RWPE1 (cell line): ENCODE measurements around the gene EXT2.
A peak's percentile ranks its signal among the peaks of the same experiment; 100 is the strongest.

Experiments
- CTCF ChIA-PET: fragments of 350-600 bp; sonication (Branson Sonifier 250); formaldehyde crosslinking; extraction: SDS; loops from one replicate; lab custom pipeline; 2021; lab: Yijun Ruan, JAX
- POLR2A ChIA-PET: fragments of 400-600 bp; formaldehyde crosslinking; extraction: SDS; loops from one replicate; lab custom pipeline; 2020; ENCODE audit warnings: antibody characterized with exemption; ENCODE audit not compliant: low non-redundant PET; lab: Yijun Ruan, JAX
- DNase-seq: peaks from one replicate; pipeline ENCODE4 v3.0.0; 2012; ENCODE audit warnings: low spot score
- H3K27ac ChIP-seq: fragments of 450-650 bp; 2 replicates; pipeline ENCODE4 v1.5.1; 2017
- TF ChIP-seq, protein P1 (sequence below): fragments of 450-650 bp; conservative IDR thresholded peaks from 2 replicates; pipeline ENCODE4 v1.5.1; 2017; ENCODE audit warnings: low read depth, mild to moderate bottlenecking

EXT2 gene

DNA sequence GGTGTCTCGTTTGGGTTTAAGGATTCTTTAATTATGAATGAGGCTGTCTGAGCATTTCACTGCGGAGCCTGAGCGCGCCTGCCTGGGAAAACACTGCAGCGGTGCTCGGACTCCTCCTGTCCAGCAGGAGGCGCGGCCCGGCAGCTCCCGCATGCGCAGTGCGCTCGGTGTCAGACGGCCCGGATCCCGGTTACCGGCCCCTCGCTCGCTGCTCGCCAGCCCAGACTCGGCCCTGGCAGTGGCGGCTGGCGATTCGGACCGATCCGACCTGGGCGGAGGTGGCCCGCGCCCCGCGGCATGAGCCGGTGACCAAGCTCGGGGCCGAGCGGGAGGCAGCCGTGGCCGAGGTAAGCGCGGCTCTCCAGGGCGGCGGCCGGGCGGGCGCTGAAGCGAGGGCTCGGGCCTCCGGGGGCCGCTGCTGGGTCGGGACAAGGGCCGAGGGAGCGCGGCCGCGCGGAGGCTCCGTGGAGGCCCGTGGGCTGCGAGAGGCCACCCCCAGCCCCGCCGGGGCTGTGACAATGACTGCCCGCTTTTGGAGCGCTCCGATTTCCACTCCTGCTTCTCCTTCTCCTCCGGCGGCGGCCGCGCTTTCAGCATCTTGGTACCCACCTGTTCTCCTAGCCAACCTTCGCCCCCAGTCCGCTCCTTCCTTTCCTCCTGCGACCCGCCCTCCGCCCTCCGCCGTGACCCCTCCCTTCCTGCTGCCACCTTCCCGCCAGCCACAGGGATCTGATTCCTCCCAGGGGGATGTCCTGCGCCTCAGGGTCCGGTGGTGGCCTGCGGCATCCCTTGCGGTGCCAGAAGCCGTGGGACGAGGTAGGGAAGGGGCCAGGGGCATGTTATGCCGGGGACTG, at the start of gene EXT2:
Gene EXT2, plus strand, starts transcription at position 173 of the 854 bp plus-strand sequence. CDS start 12,035 bp downstream, outside the sequence.
- peak; percentile 92 for DNase-seq
- ChIA-PET POLR2A (no interaction called here), CTCF (interaction anchor here (0.6 to 2.4 kb wide), 9 partner anchors 9 to 675 kb away, joined by 3 to 14 read pairs (median 4); partner anchors contain the start of gene ACCS)
- TF ChIP-seq, protein P1, sequence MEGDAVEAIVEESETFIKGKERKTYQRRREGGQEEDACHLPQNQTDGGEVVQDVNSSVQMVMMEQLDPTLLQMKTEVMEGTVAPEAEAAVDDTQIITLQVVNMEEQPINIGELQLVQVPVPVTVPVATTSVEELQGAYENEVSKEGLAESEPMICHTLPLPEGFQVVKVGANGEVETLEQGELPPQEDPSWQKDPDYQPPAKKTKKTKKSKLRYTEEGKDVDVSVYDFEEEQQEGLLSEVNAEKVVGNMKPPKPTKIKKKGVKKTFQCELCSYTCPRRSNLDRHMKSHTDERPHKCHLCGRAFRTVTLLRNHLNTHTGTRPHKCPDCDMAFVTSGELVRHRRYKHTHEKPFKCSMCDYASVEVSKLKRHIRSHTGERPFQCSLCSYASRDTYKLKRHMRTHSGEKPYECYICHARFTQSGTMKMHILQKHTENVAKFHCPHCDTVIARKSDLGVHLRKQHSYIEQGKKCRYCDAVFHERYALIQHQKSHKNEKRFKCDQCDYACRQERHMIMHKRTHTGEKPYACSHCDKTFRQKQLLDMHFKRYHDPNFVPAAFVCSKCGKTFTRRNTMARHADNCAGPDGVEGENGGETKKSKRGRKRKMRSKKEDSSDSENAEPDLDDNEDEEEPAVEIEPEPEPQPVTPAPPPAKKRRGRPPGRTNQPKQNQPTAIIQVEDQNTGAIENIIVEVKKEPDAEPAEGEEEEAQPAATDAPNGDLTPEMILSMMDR, result peak; percentile 92
- H3K27ac ChIP-seq, result peak within 1 kb of the TSS; percentile 79

DNA sequence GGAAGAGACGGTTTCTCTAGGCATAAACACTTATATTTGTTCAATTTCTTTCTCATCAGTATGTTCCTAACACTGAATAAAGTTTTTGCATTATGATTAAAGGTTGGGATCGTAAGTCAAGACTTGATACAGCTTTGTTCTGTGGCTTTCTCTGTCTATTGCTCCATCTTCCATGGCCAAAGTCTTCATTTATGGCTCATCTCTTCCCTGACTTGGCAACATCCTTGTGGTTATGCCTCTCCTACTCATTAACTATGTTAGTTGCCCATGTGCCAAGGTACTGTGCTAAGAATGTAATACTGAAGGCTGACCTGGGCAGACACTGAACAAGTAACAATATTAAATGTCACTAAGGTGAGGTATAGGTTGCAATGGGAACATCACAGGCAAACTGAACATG, 49.3 kb upstream of the EXT2 start:
- POLR2A ChIA-PET, result no interaction called here
- CTCF ChIA-PET, result no interaction called here
- no peak overlapping the region for H3K27ac ChIP-seq
- DNase-seq, result no peak
- TF ChIP-seq, protein P1, result no peak

DNA sequence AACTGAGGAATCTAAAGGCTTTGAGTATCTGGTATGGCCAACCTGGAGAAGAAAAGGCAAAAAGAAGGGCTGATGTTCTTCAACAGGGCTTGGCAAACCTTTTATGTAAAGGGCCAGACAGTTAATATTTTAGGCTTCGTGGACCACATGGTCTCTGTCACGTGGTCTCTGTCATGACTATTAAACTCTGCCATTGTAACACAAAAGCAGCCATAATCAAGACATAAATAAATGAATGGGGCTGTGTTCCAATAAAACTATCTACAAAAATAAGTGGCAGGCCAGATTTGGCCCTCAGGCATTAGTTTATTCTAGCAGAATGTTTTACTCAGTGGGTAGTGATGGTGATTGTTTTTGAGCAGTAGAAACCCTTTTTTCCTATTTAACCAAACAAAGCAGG, 48.2 kb upstream of the EXT2 start:
- ChIA-PET POLR2A (no interaction called here), CTCF (no interaction called here)
- TF ChIP-seq, protein P1, result no peak
- no peak for DNase-seq
- H3K27ac ChIP-seq, result no peak overlapping the region

DNA sequence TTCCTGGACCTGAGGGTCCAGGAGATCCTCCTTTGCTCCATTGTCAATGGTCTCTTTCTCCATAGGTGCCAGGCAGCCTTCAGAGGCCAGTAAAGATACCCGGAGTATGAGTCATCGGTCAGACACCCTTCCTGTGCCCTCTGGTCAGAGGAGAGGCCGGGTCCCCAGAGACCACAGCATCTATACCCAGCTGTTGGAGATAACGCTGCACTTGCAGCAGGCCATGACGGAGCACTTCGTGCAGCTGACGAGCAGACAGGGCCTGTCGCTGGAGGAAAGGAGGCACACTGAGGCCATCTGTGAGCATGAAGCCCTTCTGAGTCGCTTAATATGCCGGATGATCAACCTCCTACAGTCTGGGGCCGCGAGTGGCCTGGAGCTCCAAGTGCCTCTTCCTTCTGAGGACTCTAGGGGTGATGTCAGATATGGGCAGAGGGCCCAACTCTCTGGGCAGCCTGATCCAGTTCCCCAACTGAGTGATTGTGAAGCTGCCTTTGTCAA, 47.5 kb upstream of the EXT2 start, which contains the start of gene ACCSL:
Gene ACCSL, plus strand, starts transcription at position 51 of the 501 bp plus-strand sequence. Its CDS starts 56 bp downstream, at position 107.
- H3K27ac ChIP-seq, result no peak within 1 kb of the TSS
- TF ChIP-seq, protein P1, result no peak
- POLR2A ChIA-PET, result no interaction called here
- CTCF ChIA-PET, result interaction anchor here (0.6 to 1.1 kb wide), 2 partner anchors 114 to 238 kb away, joined by 3 read pairs; no protein-coding TSS in a partner anchor
- no peak for DNase-seq

DNA sequence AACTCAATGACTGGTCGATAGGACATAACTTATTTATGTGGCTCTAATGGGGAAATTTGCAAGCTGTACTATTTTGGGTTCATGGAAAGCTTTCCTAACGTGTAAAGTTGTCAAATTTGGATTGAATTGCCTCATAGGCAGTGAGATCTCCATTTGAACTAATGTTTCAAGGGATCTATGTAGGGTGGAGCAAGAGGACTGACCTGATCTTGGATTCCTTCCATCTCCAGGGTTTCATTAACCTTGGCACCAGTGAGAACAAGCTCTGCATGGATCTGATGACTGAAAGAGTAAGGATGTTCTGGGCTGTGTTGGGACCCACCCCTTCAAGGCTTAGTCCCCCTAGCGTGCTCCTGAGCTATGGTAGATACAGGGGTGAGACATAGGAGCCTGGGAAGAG, 45.6 kb upstream of the EXT2 start:
- TF ChIP-seq, protein P1, result no peak
- CTCF ChIA-PET, result interaction anchor here (0.5 kb wide), 1 partner anchor 102 kb away, joined by 3 read pairs; no protein-coding TSS in a partner anchor
- no peak for DNase-seq
- POLR2A ChIA-PET, result no interaction called here
- no peak overlapping the region for H3K27ac ChIP-seq

DNA sequence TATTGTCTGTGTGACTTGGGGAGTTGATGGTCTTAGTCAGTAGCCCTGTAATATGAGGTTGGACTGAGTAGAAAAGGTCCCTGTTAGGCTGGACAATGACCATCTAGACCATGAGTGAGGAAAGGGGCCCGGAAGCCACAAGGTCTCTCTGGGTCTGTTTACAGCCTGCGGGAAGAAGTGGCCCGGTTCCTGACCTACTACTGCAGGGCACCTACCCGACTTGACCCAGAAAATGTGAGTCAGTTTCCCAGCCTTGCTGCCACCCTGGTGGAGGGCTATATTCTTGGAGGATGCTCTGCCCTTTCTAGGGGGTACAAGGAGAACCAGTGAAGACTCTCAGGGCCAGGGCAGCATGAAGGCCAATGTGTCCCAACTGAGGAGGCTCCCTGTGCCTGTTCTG, 44.3 kb upstream of the EXT2 start:
- CTCF ChIA-PET, result no interaction called here
- TF ChIP-seq, protein P1, result no peak
- POLR2A ChIA-PET, result no interaction called here
- DNase-seq, result no peak
- no peak overlapping the region for H3K27ac ChIP-seq
